CD8-positive, alpha-beta memory T cell (primary cell): ENCODE measurements around the gene MCC. TPM values are rescaled to one million over a fixed set of nuclear protein-coding genes. Genes with fewer than 3 reads are reported as not detected.

Source experiments
- CTCF ChIA-PET: fragments of 350-600 bp; sonication (Branson Sonifier 250); formaldehyde crosslinking; loops from one replicate; lab custom pipeline; 2021; ENCODE audit warnings: antibody characterized with exemption; lab: Charles Lee
- POLR2A ChIA-PET: fragments of 350-600 bp; sonication (Branson Sonifier 250); formaldehyde crosslinking; loops from one replicate; lab custom pipeline; 2021; ENCODE audit warnings: antibody characterized with exemption; lab: Charles Lee
- DNase-seq, 5 donors: peaks; one replicate each; pipeline versions ENCODE4 v3.0.0 to v3.0.0-alpha.2; 2020 to 2022; ENCODE audit warnings: mixed read lengths in 1 of 5
- H3K27ac ChIP-seq: one replicate; pipeline ENCODE4 v1.7.0; 2013; ENCODE audit warnings: low read depth, mild to moderate bottlenecking, low read length, moderate library complexity
- H3K27me3 ChIP-seq: 2 replicates; pipeline ENCODE4 v1.7.0; 2013; ENCODE audit warnings: low read length, mild to moderate bottlenecking; ENCODE audit not compliant: insufficient read depth, poor library complexity, severe bottlenecking
- H3K36me3 ChIP-seq: 2 replicates; pipeline ENCODE4 v1.7.0; 2013; ENCODE audit warnings: mild to moderate bottlenecking, low read length, moderate library complexity; ENCODE audit not compliant: insufficient read depth
- H3K4me1 ChIP-seq: 2 replicates; pipeline ENCODE4 v1.7.0; 2013; ENCODE audit warnings: mild to moderate bottlenecking, low read length, moderate library complexity; ENCODE audit not compliant: insufficient read depth
- H3K4me3 ChIP-seq: 2 replicates; pipeline ENCODE4 v1.7.0; 2013; ENCODE audit warnings: mild to moderate bottlenecking, low read length
- H3K9me3 ChIP-seq: 2 replicates; pipeline ENCODE4 v1.7.0; 2013; ENCODE audit warnings: mild to moderate bottlenecking, low read length
- H3K27ac Mint-ChIP-seq, 8 donors: one replicate each; pipeline ENCODE4 v1.8.0; 2020 to 2021; ENCODE audit warnings: mixed read lengths in 8 of 8, mild to moderate bottlenecking in 6 of 8, inconsistent platforms in 3 of 8, moderate library complexity in 3 of 8
- H3K27me3 Mint-ChIP-seq, 2 donors: one replicate each; pipeline ENCODE4 v1.8.0; 2020 to 2021; ENCODE audit warnings: mixed read lengths in 2 of 2, mild to moderate bottlenecking in 1 of 2, moderate library complexity in 1 of 2
- H3K36me3 Mint-ChIP-seq, 3 donors: one replicate each; pipeline ENCODE4 v1.8.0; 2020 to 2021; ENCODE audit warnings: mixed read lengths in 3 of 3, inconsistent platforms in 1 of 3, mild to moderate bottlenecking in 1 of 3
- H3K4me1 Mint-ChIP-seq, 3 donors: one replicate each; pipeline ENCODE4 v1.8.0; 2020 to 2021; ENCODE audit warnings: mixed read lengths in 3 of 3, inconsistent platforms in 1 of 3, mild to moderate bottlenecking in 1 of 3
- H3K4me3 Mint-ChIP-seq, 7 donors: one replicate each; pipeline ENCODE4 v1.8.0; 2020 to 2021; ENCODE audit warnings: mixed read lengths in 7 of 7, mild to moderate bottlenecking in 6 of 7, moderate library complexity in 4 of 7, inconsistent platforms in 2 of 7
- H3K9me3 Mint-ChIP-seq, 5 donors: one replicate each; pipeline ENCODE4 v1.8.0; 2020 to 2022; ENCODE audit warnings: mixed read lengths in 5 of 5, mild to moderate bottlenecking in 3 of 5, moderate library complexity in 2 of 5, inconsistent platforms in 1 of 5
- polyA plus RNA-seq: library from polyadenylated mRNA; unstranded; fragments of 300-500 nt; fragmentation: Illumina TruSeq; gene quantifications from one replicate; pipeline ENCODE4 v1.2.3, GENCODE V29; 2021
- total RNA-seq, 2 experiments: library from RNA; stranded (reverse); gene quantifications; one replicate each; pipeline ENCODE4 v1.2.3, GENCODE V29; 2021

MCC gene
- total and polyA plus RNA-seq, 3 experiments from 2014 or later = 4.2 to 5.4 (median 4.9) TPM

GRCh38 chr5:113384782-113385285 lies 103.4 kb downstream of the MCC start:
- H3K36me3 Mint-ChIP-seq = peaks cover 0 to 4% (median 0%) of the 10 kb centered on the region in 3 donors
- H3K4me3 ChIP-seq = no peak overlapping the region
- peaks cover 7 to 48% of the 10 kb centered on the region in 2 donors for H3K27me3 Mint-ChIP-seq
- H3K27ac Mint-ChIP-seq = no peak overlapping the region
- H3K9me3 ChIP-seq = no peaks in the 10 kb centered on the region
- no peak for DNase-seq
- CTCF ChIA-PET = no interaction called here
- H3K9me3 Mint-ChIP-seq = no peaks in the 10 kb centered on the region
- no peaks in the 10 kb centered on the region for H3K27me3 ChIP-seq
- POLR2A ChIA-PET = no interaction called here
- no peak overlapping the region for H3K4me3 Mint-ChIP-seq
- peaks cover 0 to 10% (median 9%) of the 10 kb centered on the region in 3 donors for H3K4me1 Mint-ChIP-seq
- no peaks in the 10 kb centered on the region for H3K36me3 ChIP-seq
- no peaks in the 10 kb centered on the region for H3K4me1 ChIP-seq
- H3K27ac ChIP-seq = no peak overlapping the region

GRCh38 chr5:113382731-113383130 lies 105.5 kb downstream of the MCC start:
- Histone ChIP-seq H3K4me1 (peaks cover 20% of the 10 kb centered on the region), H3K9me3 (no peaks in the 10 kb centered on the region), H3K27ac (no peak overlapping the region), H3K36me3 (no peaks in the 10 kb centered on the region), H3K4me3 (no peak overlapping the region), H3K27me3 (no peaks in the 10 kb centered on the region)
- no peak overlapping the region for H3K27ac Mint-ChIP-seq
- H3K36me3 Mint-ChIP-seq = peaks cover 0 to 4% (median 0%) of the 10 kb centered on the region in 3 donors
- H3K27me3 Mint-ChIP-seq = peaks cover 7 to 31% of the 10 kb centered on the region in 2 donors
- no peaks in the 10 kb centered on the region for H3K9me3 Mint-ChIP-seq
- POLR2A ChIA-PET = no interaction called here
- no peak for DNase-seq
- CTCF ChIA-PET = interaction anchor here (0.6 kb wide), 1 partner anchor 133 kb away, joined by 3 read pairs; no protein-coding TSS in a partner anchor
- H3K4me3 Mint-ChIP-seq = no peak overlapping the region
- H3K4me1 Mint-ChIP-seq = peaks cover 17 to 28% (median 26%) of the 10 kb centered on the region in 3 donors

GRCh38 chr5:113381791-113382190 lies 106.5 kb downstream of the MCC start:
- ChIA-PET CTCF (interaction anchor here (1.0 to 1.5 kb wide), 2 partner anchors 20 to 132 kb away, joined by 3 read pairs; partner anchors contain the start of gene YTHDC2), POLR2A (no interaction called here)
- peaks cover 0 to 4% (median 0%) of the 10 kb centered on the region in 3 donors for H3K36me3 Mint-ChIP-seq
- no peak overlapping the region for H3K4me3 ChIP-seq
- H3K4me3 Mint-ChIP-seq = no peak overlapping the region
- H3K27me3 ChIP-seq = no peaks in the 10 kb centered on the region
- H3K9me3 ChIP-seq = no peaks in the 10 kb centered on the region
- H3K27me3 Mint-ChIP-seq = peaks cover 7 to 28% of the 10 kb centered on the region in 2 donors
- H3K9me3 Mint-ChIP-seq = no peaks in the 10 kb centered on the region
- no peak overlapping the region for H3K27ac ChIP-seq
- no peaks in the 10 kb centered on the region for H3K36me3 ChIP-seq
- peaks cover 25 to 36% (median 32%) of the 10 kb centered on the region in 3 donors for H3K4me1 Mint-ChIP-seq
- H3K27ac Mint-ChIP-seq = no peak overlapping the region
- DNase-seq = no peak
- H3K4me1 ChIP-seq = peaks cover 26% of the 10 kb centered on the region

- Histone ChIP-seq H3K36me3 (no peaks in the 10 kb centered on the region), H3K9me3 (no peaks in the 10 kb centered on the region), H3K4me3 (no peak overlapping the region), H3K4me1 (peaks cover 26% of the 10 kb centered on the region), H3K27ac (no peak overlapping the region), H3K27me3 (no peaks in the 10 kb centered on the region)
- DNase-seq = no peak
- ChIA-PET POLR2A (no interaction called here), CTCF (interaction anchor here (1.1 to 1.5 kb wide), 2 partner anchors 19 to 385 kb away, joined by 3 read pairs; no protein-coding TSS in a partner anchor)
- H3K27ac Mint-ChIP-seq = no peak overlapping the region
- H3K9me3 Mint-ChIP-seq = no peaks in the 10 kb centered on the region
- peaks cover 28 to 44% (median 35%) of the 10 kb centered on the region in 3 donors for H3K4me1 Mint-ChIP-seq
- no peak overlapping the region for H3K4me3 Mint-ChIP-seq
- peaks cover 0 to 4% (median 0%) of the 10 kb centered on the region in 3 donors for H3K36me3 Mint-ChIP-seq
- peaks cover 7 to 23% of the 10 kb centered on the region in 2 donors for H3K27me3 Mint-ChIP-seq
Observed at GRCh38 chr5:113380807-113381326, 107.4 kb downstream of the MCC start.

GRCh38 chr5:113379936-113380806 lies 108.1 kb downstream of the MCC start:
- Mint-ChIP-seq H3K4me1 (peaks cover 28 to 48% (median 35%) of the 10 kb centered on the region in 3 donors), H3K27me3 (peaks cover 6 to 17% of the 10 kb centered on the region in 2 donors), H3K27ac (no peak overlapping the region), H3K36me3 (peaks cover 0 to 4% (median 0%) of the 10 kb centered on the region in 3 donors), H3K9me3 (no peaks in the 10 kb centered on the region), H3K4me3 (no peak overlapping the region)
- H3K36me3 ChIP-seq = no peaks in the 10 kb centered on the region
- POLR2A ChIA-PET = no interaction called here
- DNase-seq = no peak
- CTCF ChIA-PET = interaction anchor here (1.0 to 1.2 kb wide), 3 partner anchors 8 to 384 kb away, joined by 3 to 5 read pairs (median 5); no protein-coding TSS in a partner anchor
- H3K9me3 ChIP-seq = no peaks in the 10 kb centered on the region
- no peak overlapping the region for H3K27ac ChIP-seq
- no peaks in the 10 kb centered on the region for H3K27me3 ChIP-seq
- H3K4me3 ChIP-seq = no peak overlapping the region
- peaks cover 26% of the 10 kb centered on the region for H3K4me1 ChIP-seq

- H3K4me3 ChIP-seq = no peak overlapping the region
- peaks cover 0 to 4% (median 0%) of the 10 kb centered on the region in 3 donors for H3K36me3 Mint-ChIP-seq
- ChIA-PET POLR2A (no interaction called here), CTCF (interaction anchor here (0.9 to 1.4 kb wide), 5 partner anchors 9 to 383 kb away, joined by 3 to 5 read pairs (median 3); partner anchors contain the start of gene MCC)
- H3K27me3 ChIP-seq = no peaks in the 10 kb centered on the region
- DNase-seq = peak; percentile 10 to 59 (median 27)
- H3K4me3 Mint-ChIP-seq = peak overlapping the region in 5 of 7 donors; percentile 52 to 75 (median 61)
- H3K4me1 ChIP-seq = peaks cover 26% of the 10 kb centered on the region
- no peak overlapping the region for H3K27ac ChIP-seq
- H3K27ac Mint-ChIP-seq = peak overlapping the region in 3 of 8 donors; percentile 34 to 52 (median 39)
- no peaks in the 10 kb centered on the region for H3K9me3 Mint-ChIP-seq
- H3K27me3 Mint-ChIP-seq = peaks cover 6 to 11% of the 10 kb centered on the region in 2 donors
- no peaks in the 10 kb centered on the region for H3K9me3 ChIP-seq
- H3K4me1 Mint-ChIP-seq = peaks cover 28 to 51% (median 35%) of the 10 kb centered on the region in 3 donors
- H3K36me3 ChIP-seq = no peaks in the 10 kb centered on the region
Observed at GRCh38 chr5:113378959-113379541, 109.2 kb downstream of the MCC start.

- H3K27ac Mint-ChIP-seq = peak overlapping the region in 4 of 8 donors; percentile 7 to 52 (median 36)
Observed at GRCh38 chr5:113378514-113378913, 109.7 kb downstream of the MCC start.

More at GRCh38 chr5:113378514-113378913, 109.7 kb downstream of the MCC start:
- Histone ChIP-seq H3K4me3 (no peak overlapping the region), H3K36me3 (no peaks in the 10 kb centered on the region), H3K27ac (no peak overlapping the region), H3K27me3 (no peaks in the 10 kb centered on the region), H3K9me3 (no peaks in the 10 kb centered on the region), H3K4me1 (peaks cover 26% of the 10 kb centered on the region)
- Mint-ChIP-seq H3K27me3 (peaks cover 6 to 8% of the 10 kb centered on the region in 2 donors), H3K9me3 (no peaks in the 10 kb centered on the region), H3K4me3 (peak overlapping the region in 6 of 7 donors; percentile 51 to 84 (median 60)), H3K4me1 (peaks cover 28 to 51% (median 35%) of the 10 kb centered on the region in 3 donors), H3K36me3 (peaks cover 0 to 4% (median 0%) of the 10 kb centered on the region in 3 donors)
- no peak for DNase-seq
- ChIA-PET CTCF (interaction anchor here (1.3 to 1.4 kb wide), 2 partner anchors 109 to 383 kb away, joined by 3 read pairs; partner anchors contain the start of gene MCC), POLR2A (no interaction called here)
